ENCODE measurements around the gene THSD7B. TPM values are rescaled to one million over a fixed set of nuclear protein-coding genes. Genes with fewer than 3 reads are reported as not detected.

Gene THSD7B
- total and polyA plus RNA-seq, 2 of the 13 experiments (the other 11 are each of a cell fraction or from before 2014, with no cell fraction given): 0.02 TPM; not detected in 1

GRCh38 chr2:137161250-137161649, 395.9 kb downstream of the THSD7B start (continued):
- TF ChIP-seq, protein P1, sequence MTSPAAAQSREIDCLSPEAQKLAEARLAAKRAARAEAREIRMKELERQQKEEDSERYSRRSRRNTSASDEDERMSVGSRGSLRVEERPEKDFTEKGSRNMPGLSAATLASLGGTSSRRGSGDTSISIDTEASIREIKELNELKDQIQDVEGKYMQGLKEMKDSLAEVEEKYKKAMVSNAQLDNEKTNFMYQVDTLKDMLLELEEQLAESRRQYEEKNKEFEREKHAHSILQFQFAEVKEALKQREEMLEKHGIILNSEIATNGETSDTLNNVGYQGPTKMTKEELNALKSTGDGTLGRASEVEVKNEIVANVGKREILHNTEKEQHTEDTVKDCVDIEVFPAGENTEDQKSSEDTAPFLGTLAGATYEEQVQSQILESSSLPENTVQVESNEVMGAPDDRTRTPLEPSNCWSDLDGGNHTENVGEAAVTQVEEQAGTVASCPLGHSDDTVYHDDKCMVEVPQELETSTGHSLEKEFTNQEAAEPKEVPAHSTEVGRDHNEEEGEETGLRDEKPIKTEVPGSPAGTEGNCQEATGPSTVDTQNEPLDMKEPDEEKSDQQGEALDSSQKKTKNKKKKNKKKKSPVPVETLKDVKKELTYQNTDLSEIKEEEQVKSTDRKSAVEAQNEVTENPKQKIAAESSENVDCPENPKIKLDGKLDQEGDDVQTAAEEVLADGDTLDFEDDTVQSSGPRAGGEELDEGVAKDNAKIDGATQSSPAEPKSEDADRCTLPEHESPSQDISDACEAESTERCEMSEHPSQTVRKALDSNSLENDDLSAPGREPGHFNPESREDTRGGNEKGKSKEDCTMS (CRISPR knock-in tag; conservative IDR thresholded peaks at IDR 0.05): no peak
- no peak for TF ChIP-seq RFXANK (CRISPR knock-in tag; IDR thresholded peaks at IDR 0.05)

- intact Hi-C loops (cut with micrococcal nuclease; ENCODE audit: unreplicated experiment) (no loop called here), in situ Hi-C loops (cut with HindIII; ENCODE audit: extremely low pct_ligation_motif_present, low pct_unique_long_range_greater_than_20kb) (no loop called here)
- no peaks in the 10 kb centered on the region for H3K27me3 ChIP-seq (ENCODE audit: control insufficient read depth in 1 of 2, insufficient read depth in 2 of 2, low read length in 2 of 2)
- no TSS peak for BruUV-seq (replicated peaks)
- 79% methylated on average over 4 of the region's 4 CpGs for WGBS (ENCODE audit: low lambda C conversion rate)
- no peak overlapping the region for H3K4me3 ChIP-seq (replicated peaks in 1 of 3; ENCODE audit: insufficient read depth in 1 of 3, low read depth in 2 of 3, low read length in 3 of 3)
- ChIA-PET POLR2A (no interaction called here), CTCF (ENCODE audit: low intra/inter-chr PET ratio, low total read pairs) (no interaction called here)
- H2AFZ ChIP-seq (ENCODE audit: low read length): no peak overlapping the region
- H3K79me2 ChIP-seq (ENCODE audit: insufficient read depth, low read length): no peaks in the 10 kb centered on the region
- H3K4me1 ChIP-seq (ENCODE audit: insufficient read depth, low read length): no peaks in the 10 kb centered on the region
- no peaks in the 10 kb centered on the region for H3K36me3 ChIP-seq (replicated peaks in 1 of 2; ENCODE audit: control insufficient read depth in 1 of 2, insufficient read depth in 2 of 2, low read length in 2 of 2)
- no peaks in the 10 kb centered on the region for H4K20me1 ChIP-seq (ENCODE audit: insufficient read depth, low read length)
- H3K4me2 ChIP-seq (ENCODE audit: low read depth, low read length): no peak overlapping the region
- no peak overlapping the region for H3K9ac ChIP-seq (ENCODE audit: insufficient read depth, low read depth, low read length)
- no peak overlapping the region for H3K27ac ChIP-seq (ENCODE audit: extremely low read length, insufficient read depth, low read length)
- no peak for DNase-seq (ENCODE audit: low spot score)
- FAIRE-seq: no peak
- no peak for ATAC-seq
- H3K9me3 ChIP-seq (ENCODE audit: low read length): no peaks in the 10 kb centered on the region
- no peak for TF ChIP-seq ZNF607 (CRISPR knock-in tag; IDR thresholded peaks at IDR 0.05; ENCODE audit: borderline replicate concordance)
- no peak for TF ChIP-seq ZNF619 (CRISPR knock-in tag; IDR thresholded peaks at IDR 0.05)
- TF ChIP-seq, protein P2, sequence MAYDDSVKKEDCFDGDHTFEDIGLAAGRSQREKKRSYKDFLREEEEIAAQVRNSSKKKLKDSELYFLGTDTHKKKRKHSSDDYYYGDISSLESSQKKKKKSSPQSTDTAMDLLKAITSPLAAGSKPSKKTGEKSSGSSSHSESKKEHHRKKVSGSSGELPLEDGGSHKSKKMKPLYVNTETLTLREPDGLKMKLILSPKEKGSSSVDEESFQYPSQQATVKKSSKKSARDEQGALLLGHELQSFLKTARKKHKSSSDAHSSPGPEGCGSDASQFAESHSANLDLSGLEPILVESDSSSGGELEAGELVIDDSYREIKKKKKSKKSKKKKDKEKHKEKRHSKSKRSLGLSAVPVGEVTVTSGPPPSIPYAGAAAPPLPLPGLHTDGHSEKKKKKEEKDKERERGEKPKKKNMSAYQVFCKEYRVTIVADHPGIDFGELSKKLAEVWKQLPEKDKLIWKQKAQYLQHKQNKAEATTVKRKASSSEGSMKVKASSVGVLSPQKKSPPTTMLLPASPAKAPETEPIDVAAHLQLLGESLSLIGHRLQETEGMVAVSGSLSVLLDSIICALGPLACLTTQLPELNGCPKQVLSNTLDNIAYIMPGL (CRISPR knock-in tag; IDR thresholded peaks at IDR 0.05; ENCODE audit: borderline replicate concordance in 1 of 2, low read depth in 1 of 2): no peak
- no peak for TF ChIP-seq MAZ (IDR thresholded peaks at IDR 0.05; ENCODE audit: borderline replicate concordance, low read depth, low read length)
- no peak for TF ChIP-seq MAZ (CRISPR knock-in tag; IDR thresholded peaks at IDR 0.05; ENCODE audit: low read depth)
- no peak for TF ChIP-seq ZNF547 (CRISPR knock-in tag; IDR thresholded peaks at IDR 0.05)
- TF ChIP-seq, protein P3, sequence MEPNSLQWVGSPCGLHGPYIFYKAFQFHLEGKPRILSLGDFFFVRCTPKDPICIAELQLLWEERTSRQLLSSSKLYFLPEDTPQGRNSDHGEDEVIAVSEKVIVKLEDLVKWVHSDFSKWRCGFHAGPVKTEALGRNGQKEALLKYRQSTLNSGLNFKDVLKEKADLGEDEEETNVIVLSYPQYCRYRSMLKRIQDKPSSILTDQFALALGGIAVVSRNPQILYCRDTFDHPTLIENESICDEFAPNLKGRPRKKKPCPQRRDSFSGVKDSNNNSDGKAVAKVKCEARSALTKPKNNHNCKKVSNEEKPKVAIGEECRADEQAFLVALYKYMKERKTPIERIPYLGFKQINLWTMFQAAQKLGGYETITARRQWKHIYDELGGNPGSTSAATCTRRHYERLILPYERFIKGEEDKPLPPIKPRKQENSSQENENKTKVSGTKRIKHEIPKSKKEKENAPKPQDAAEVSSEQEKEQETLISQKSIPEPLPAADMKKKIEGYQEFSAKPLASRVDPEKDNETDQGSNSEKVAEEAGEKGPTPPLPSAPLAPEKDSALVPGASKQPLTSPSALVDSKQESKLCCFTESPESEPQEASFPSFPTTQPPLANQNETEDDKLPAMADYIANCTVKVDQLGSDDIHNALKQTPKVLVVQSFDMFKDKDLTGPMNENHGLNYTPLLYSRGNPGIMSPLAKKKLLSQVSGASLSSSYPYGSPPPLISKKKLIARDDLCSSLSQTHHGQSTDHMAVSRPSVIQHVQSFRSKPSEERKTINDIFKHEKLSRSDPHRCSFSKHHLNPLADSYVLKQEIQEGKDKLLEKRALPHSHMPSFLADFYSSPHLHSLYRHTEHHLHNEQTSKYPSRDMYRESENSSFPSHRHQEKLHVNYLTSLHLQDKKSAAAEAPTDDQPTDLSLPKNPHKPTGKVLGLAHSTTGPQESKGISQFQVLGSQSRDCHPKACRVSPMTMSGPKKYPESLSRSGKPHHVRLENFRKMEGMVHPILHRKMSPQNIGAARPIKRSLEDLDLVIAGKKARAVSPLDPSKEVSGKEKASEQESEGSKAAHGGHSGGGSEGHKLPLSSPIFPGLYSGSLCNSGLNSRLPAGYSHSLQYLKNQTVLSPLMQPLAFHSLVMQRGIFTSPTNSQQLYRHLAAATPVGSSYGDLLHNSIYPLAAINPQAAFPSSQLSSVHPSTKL (CRISPR knock-in tag; IDR thresholded peaks at IDR 0.05): no peak
- no peak for TF ChIP-seq ZNF30 (CRISPR knock-in tag; IDR thresholded peaks at IDR 0.05)
- TF ChIP-seq GABPB1 (CRISPR knock-in tag; IDR thresholded peaks at IDR 0.05): no peak
- TF ChIP-seq, protein P4, sequence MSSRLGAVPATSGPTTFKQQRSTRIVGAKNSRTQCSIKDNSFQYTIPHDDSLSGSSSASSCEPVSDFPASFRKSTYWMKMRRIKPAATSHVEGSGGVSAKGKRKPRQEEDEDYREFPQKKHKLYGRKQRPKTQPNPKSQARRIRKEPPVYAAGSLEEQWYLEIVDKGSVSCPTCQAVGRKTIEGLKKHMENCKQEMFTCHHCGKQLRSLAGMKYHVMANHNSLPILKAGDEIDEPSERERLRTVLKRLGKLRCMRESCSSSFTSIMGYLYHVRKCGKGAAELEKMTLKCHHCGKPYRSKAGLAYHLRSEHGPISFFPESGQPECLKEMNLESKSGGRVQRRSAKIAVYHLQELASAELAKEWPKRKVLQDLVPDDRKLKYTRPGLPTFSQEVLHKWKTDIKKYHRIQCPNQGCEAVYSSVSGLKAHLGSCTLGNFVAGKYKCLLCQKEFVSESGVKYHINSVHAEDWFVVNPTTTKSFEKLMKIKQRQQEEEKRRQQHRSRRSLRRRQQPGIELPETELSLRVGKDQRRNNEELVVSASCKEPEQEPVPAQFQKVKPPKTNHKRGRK (CRISPR knock-in tag; IDR thresholded peaks at IDR 0.05): no peak
- TF ChIP-seq THAP11 (CRISPR knock-in tag; IDR thresholded peaks at IDR 0.05): no peak
- no peak for TF ChIP-seq ASH2L (IDR thresholded peaks at IDR 0.05; ENCODE audit: insufficient read length, low read depth, low read length)
These were observed 400.6 kb downstream of the THSD7B start for GRCh38 chr2:137165968-137166367.

Measured in HepG2 (cell line).